Transverse colon (tissue), 4 donors: ENCODE results near the gene MGME1. TPM values are rescaled to one million over a fixed set of nuclear protein-coding genes. Genes with fewer than 3 reads are reported as not detected.

Source experiments
- DNase-seq: peaks from one replicate; pipeline ENCODE4 v3.0.0-alpha.2; 2019
- H3K27ac ChIP-seq, 4 donors: fragments of 200-600 bp; sonication (generic); 2 replicates each; pipeline ENCODE4 v1.5.1; 2016 to 2018; ENCODE audit warnings: inconsistent platforms in 4 of 4
- H3K27me3 ChIP-seq: fragments of 200-600 bp; sonication (generic); 2 replicates; pipeline ENCODE4 v1.5.1; 2017; ENCODE audit warnings: inconsistent platforms
- H3K36me3 ChIP-seq, 4 donors: fragments of 200-600 bp; sonication (generic); 2 replicates each; pipeline ENCODE4 v1.5.1; 2017 to 2019; ENCODE audit warnings: inconsistent platforms in 4 of 4
- H3K4me1 ChIP-seq, 4 donors: fragments of 200-600 bp; sonication (generic); 2 replicates each; pipeline ENCODE4 v1.5.1; 2017 to 2020; ENCODE audit warnings: inconsistent platforms in 4 of 4
- H3K4me3 ChIP-seq, 4 donors: fragments of 200-600 bp; sonication (generic); 1 replicate in 1 of 4; 2 replicates in 3 of 4; pipeline versions ENCODE4 v1.5.1 to v1.6.1; 2017 to 2019; ENCODE audit warnings: inconsistent platforms in 4 of 4
- H3K9me3 ChIP-seq, 2 donors: fragments of 200-600 bp; sonication (generic); 2 replicates each; pipeline ENCODE4 v1.5.1; 2017 to 2019; ENCODE audit warnings: inconsistent platforms in 2 of 2
- EP300 ChIP-seq: sonication (generic); formaldehyde crosslinking; IDR thresholded peaks from one replicate; pipeline ENCODE4 v1.6.1; 2017; ENCODE audit warnings: antibody characterized with exemption, low read depth
- POLR2A ChIP-seq: fragments of 450-650 bp; IDR thresholded peaks from one replicate; pipeline ENCODE4 v1.6.1; 2016; ENCODE audit warnings: antibody characterized with exemption, mild to moderate bottlenecking, moderate library complexity
- POLR2AphosphoS5 ChIP-seq, 3 donors: sonication (generic); formaldehyde crosslinking; IDR thresholded peaks; one replicate each; pipeline ENCODE4 v1.6.1; 2016; ENCODE audit warnings: antibody characterized with exemption in 3 of 3
- WGBS, 2 donors: methylation state at CpG; one replicate each; pipeline ENCODE4 v1.1.5; 2018; ENCODE audit warnings: low coverage in 1 of 2; 5-methylcytosine and 5-hydroxymethylcytosine counted together
- in situ Hi-C, 4 donors: fragments of 200-750 bp; cut with MboI; loops; one replicate each; pipeline versions ENCODE4 v1.15.0 to v1.15.1; 2017; ENCODE audit warnings: low sequenced_read_pairs in 3 of 4, low pct_ligation_motif_present in 1 of 4, low pct_unique_long_range_greater_than_20kb in 1 of 4
- intact Hi-C: fragments of 100-400 bp; cut with DNase I; formaldehyde crosslinking; loops from one replicate; pipeline ENCODE4 v1.15.1; 2023; ENCODE audit warnings: low total_unique reads
- total RNA-seq, 4 donors: library from RNA; depleted of rRNA; stranded (reverse); fragments of >200 nt; gene quantifications; one replicate each; pipeline ENCODE4 v1.1.0, GENCODE V29; 2016
- TF ChIP-seq, protein P1 (sequence below), 5 experiments: fragments of 200-600 bp in 3 of 5; fragments of 450-650 bp in 2 of 5; sonication (generic) in 3 of 5; IDR thresholded peaks; 1 replicate in 2 of 5; 2 replicates in 3 of 5; pipeline ENCODE4 v1.5.1; 2016 to 2017; ENCODE audit warnings: antibody characterized with exemption in 5 of 5, inconsistent platforms in 3 of 5, mild to moderate bottlenecking in 2 of 5, moderate library complexity in 1 of 5

The MGME1 gene
- total RNA-seq, 4 donors from 2014 or later = 4.1 to 18.8 (median 14.3) TPM

DNA sequence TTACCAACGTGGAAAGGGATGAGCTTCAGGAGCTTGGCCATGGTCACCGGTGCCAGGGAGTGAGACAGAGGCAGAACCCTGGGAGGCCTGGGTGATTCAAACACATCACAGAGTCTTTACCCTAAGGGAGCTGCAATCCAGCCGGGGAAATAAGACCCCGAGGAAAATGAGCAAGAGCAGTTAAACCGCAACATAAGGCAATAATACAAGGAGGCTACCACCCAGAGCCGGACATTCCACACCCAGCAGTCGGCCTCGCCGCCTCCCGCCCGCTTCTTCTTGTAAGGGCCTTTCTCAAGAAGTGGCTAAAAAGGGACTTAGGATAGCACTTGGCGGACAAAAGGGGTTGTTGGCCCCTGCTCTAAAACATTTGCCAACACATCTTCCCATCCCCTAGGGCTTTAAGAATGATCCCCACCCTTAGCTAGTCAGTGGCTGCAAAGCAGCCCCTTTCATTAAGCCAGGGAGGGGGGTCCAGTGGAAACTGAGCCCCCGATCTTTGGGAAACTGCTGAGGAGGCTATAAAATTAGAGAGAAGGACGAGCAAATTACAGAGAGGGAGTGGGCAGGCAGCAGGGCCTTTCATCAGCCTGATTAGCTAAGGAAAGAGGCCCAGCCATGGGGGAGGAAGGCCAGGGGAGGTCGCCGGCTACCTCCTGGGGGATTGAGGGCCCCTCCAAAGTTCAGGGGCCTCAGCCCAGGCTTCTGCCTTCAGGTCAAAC, 34.5 kb upstream of the MGME1 start:
- Histone ChIP-seq H3K4me1 (peaks cover 19 to 44% (median 30%) of the 10 kb centered on the region in 4 donors), H3K4me3 (no peak overlapping the region), H3K27me3 (no peaks in the 10 kb centered on the region), H3K36me3 (no peaks in the 10 kb centered on the region), H3K9me3 (no peaks in the 10 kb centered on the region), H3K27ac (no peak overlapping the region)
- in situ Hi-C loops (loop anchor here in 1 of 4 donors (25.0 kb wide), 2 partner anchors 272 to 422 kb away; no protein-coding TSS in a partner anchor), intact Hi-C loops (no loop called here)
- TF ChIP-seq POLR2A (no peak), EP300 (no peak)
- DNase-seq = no peak
- 88% methylated on average over 16 of the region's 16 CpGs; no CpG with 5 or more reads in 1 of the 2 donors for WGBS, 2 donors

GRCh38 chr20:17935186-17935585, 33.6 kb upstream of the MGME1 start:
- TF ChIP-seq POLR2A (no peak), POLR2AphosphoS5 (IDR thresholded peaks at IDR 0.05) (no peak), EP300 (no peak)
- TF ChIP-seq, protein P1, sequence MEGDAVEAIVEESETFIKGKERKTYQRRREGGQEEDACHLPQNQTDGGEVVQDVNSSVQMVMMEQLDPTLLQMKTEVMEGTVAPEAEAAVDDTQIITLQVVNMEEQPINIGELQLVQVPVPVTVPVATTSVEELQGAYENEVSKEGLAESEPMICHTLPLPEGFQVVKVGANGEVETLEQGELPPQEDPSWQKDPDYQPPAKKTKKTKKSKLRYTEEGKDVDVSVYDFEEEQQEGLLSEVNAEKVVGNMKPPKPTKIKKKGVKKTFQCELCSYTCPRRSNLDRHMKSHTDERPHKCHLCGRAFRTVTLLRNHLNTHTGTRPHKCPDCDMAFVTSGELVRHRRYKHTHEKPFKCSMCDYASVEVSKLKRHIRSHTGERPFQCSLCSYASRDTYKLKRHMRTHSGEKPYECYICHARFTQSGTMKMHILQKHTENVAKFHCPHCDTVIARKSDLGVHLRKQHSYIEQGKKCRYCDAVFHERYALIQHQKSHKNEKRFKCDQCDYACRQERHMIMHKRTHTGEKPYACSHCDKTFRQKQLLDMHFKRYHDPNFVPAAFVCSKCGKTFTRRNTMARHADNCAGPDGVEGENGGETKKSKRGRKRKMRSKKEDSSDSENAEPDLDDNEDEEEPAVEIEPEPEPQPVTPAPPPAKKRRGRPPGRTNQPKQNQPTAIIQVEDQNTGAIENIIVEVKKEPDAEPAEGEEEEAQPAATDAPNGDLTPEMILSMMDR (IDR thresholded peaks at IDR 0.05) = no peak
- Histone ChIP-seq H3K4me1 (peaks cover 19 to 43% (median 26%) of the 10 kb centered on the region in 4 donors), H3K27me3 (no peaks in the 10 kb centered on the region), H3K9me3 (no peaks in the 10 kb centered on the region), H3K27ac (peak overlapping the region in 1 of 4 donors; percentile 1), H3K36me3 (no peaks in the 10 kb centered on the region), H3K4me3 (no peak overlapping the region)
- intact Hi-C loops = no loop called here
- in situ Hi-C loops = loop anchor here in 1 of 4 donors (25.0 kb wide), 2 partner anchors 273 to 423 kb away; no protein-coding TSS in a partner anchor
- WGBS, 2 donors = 82 to 100% methylated on average over 2 to 3 of the region's 3 CpGs
- no peak for DNase-seq

DNA sequence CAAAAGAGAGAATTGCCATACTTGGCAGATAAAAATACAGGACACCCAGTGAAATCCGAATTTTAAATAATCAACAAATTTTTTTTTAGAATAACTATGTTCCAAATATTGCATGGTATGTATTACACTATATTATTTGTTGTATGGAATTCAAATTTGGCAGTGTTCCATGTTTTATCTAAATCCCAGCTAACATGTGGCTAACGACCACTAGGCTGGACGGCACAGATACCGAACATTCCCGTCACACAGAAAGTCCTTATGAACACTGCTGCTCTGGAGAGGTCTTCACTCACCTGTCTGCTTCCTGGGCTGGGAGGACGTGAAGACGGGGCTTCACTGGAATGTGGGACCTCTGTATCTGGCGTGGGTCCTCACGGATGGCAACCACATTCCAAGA, 33.1 kb upstream of the MGME1 start:
- Histone ChIP-seq H3K36me3 (no peaks in the 10 kb centered on the region), H3K27ac (peak overlapping the region; percentile 50 to 86 (median 73)), H3K27me3 (no peaks in the 10 kb centered on the region), H3K4me1 (peaks cover 19 to 43% (median 26%) of the 10 kb centered on the region in 4 donors), H3K9me3 (no peaks in the 10 kb centered on the region), H3K4me3 (no peak overlapping the region)
- 31 to 80% methylated on average over 1 to 9 of the region's 9 CpGs for WGBS, 2 donors
- in situ Hi-C loops (loop anchor here in 1 of 4 donors (25.0 kb wide), 2 partner anchors 273 to 423 kb away; no protein-coding TSS in a partner anchor), intact Hi-C loops (no loop called here)
- DNase-seq = no peak
- TF ChIP-seq POLR2A = no peak
- no peak for TF ChIP-seq POLR2AphosphoS5 (IDR thresholded peaks at IDR 0.05)
- TF ChIP-seq, protein P1 (IDR thresholded peaks at IDR 0.05) = no peak
- no peak for TF ChIP-seq EP300

GRCh38 chr20:17936286-17936760, 32.5 kb upstream of the MGME1 start:
- Histone ChIP-seq H3K4me3 (no peak overlapping the region), H3K9me3 (no peaks in the 10 kb centered on the region), H3K27ac (peak overlapping the region; percentile 50 to 86 (median 73)), H3K4me1 (peaks cover 19 to 43% (median 26%) of the 10 kb centered on the region in 4 donors), H3K27me3 (no peaks in the 10 kb centered on the region), H3K36me3 (peaks cover 0 to 3% (median 0%) of the 10 kb centered on the region in 4 donors)
- WGBS, 2 donors = 40 to 57% methylated on average over 1 to 8 of the region's 8 CpGs
- DNase-seq = no peak
- no peak for TF ChIP-seq EP300
- TF ChIP-seq, protein P1 (IDR thresholded peaks at IDR 0.05) = no peak
- TF ChIP-seq POLR2A = no peak
- TF ChIP-seq POLR2AphosphoS5 (IDR thresholded peaks at IDR 0.05) = no peak
- in situ Hi-C loops = loop anchor here in 1 of 4 donors (25.0 kb wide), 2 partner anchors 274 to 424 kb away; no protein-coding TSS in a partner anchor
- intact Hi-C loops = no loop called here
